Psoas muscle (tissue), 8 donors: ENCODE results near the gene GNB4. TPM values are rescaled to one million over a fixed set of nuclear protein-coding genes. Genes with fewer than 3 reads are reported as not detected.

ENCODE experiments used
- ATAC-seq, 4 donors: fragments of 200-7000 bp; cut with Tn5 transposase; one replicate each; pipeline ENCODE4 v1.9.1; 2020; ENCODE audit warnings: moderate library complexity in 3 of 4, mild to moderate bottlenecking in 2 of 4
- DNase-seq, 2 donors: peaks; one replicate each; pipeline ENCODE4 v3.0.0-alpha.2; 2020
- H3K27ac ChIP-seq: fragments of 200-600 bp; one replicate; pipeline ENCODE4 v1.8.0; 2022
- H3K27me3 ChIP-seq, 3 donors: fragments of 200-600 bp in 1 of 3; one replicate each; pipeline versions ENCODE4 v1.6.1 to v1.8.0; 2013 to 2022; ENCODE audit warnings: low read length in 2 of 3, mild to moderate bottlenecking in 2 of 3, moderate library complexity in 1 of 3; ENCODE audit not compliant: insufficient read depth in 3 of 3
- H3K36me3 ChIP-seq, 2 donors: fragments of 200-600 bp in 1 of 2; one replicate each; pipeline versions ENCODE4 v1.6.1 to v1.8.0; 2013 to 2022; ENCODE audit warnings: low read depth in 1 of 2, mild to moderate bottlenecking in 1 of 2, moderate library complexity in 1 of 2; ENCODE audit not compliant: insufficient read depth in 1 of 2
- H3K4me1 ChIP-seq: fragments of 200-600 bp; one replicate; pipeline ENCODE4 v1.8.0; 2022
- H3K4me3 ChIP-seq: fragments of 200-600 bp; one replicate; pipeline ENCODE4 v1.8.0; 2022; ENCODE audit warnings: mild to moderate bottlenecking
- H3K9me3 ChIP-seq: fragments of 200-600 bp; one replicate; pipeline ENCODE4 v1.8.0; 2022
- CTCF ChIP-seq: fragments of 200-600 bp; IDR thresholded peaks from one replicate; pipeline ENCODE4 v1.8.0; 2022; ENCODE audit warnings: antibody characterized with exemption
- WGBS, 3 donors: extraction: QIAGEN DNeasy Blood & Tissue Kit; methylation state at CpG; one replicate each; pipeline versions ENCODE4 v1.1.6 to v1.1.7; 2013; 5-methylcytosine and 5-hydroxymethylcytosine counted together
- intact Hi-C, 2 donors: fragments of 100-400 bp; cut with DNase I; formaldehyde crosslinking; loops; one replicate each; pipeline versions ENCODE4 v1.11.0 to v1.14.2; 2022
- long read RNA-seq, 2 donors: library from polyadenylated mRNA; unstranded; transcript quantifications; one replicate each; pipeline ENCODE4 v2.0.0, GENCODE V29; 2021
- polyA plus RNA-seq, 3 donors: library from polyadenylated mRNA; stranded (reverse); fragments of 200-250 nt; gene quantifications; one replicate each; pipeline ENCODE4 v1.2.3, GENCODE V29; 2013
- total RNA-seq, 4 donors: library from RNA; stranded (reverse); fragmentation: NEBNext Ultra II Directional in 2 of 4; extraction: Animal tissue kit (Norgen Biotek cat#: 25700) in 2 of 4; gene quantifications; one replicate each; pipeline versions ENCODE4 v1.2.1 to v1.2.4, GENCODE V29; 2021 to 2023
- donor health status: healthy with polysubstance abuse.
- donor health status: DM: no; HTN: no; CAD: no; lungs with moderate emphysema.
- donor health status: Bipolar disorder and iron deficiency.
- donor health status: healthy.
- donor health status: DM: yes; HTN: yes; CAD: no.
- donor health status: DM: no; HTN: no; CAD: no.
- donor health status: DM: no; HTN: no; CAD: no.
- donor health status: DM: yes; HTN: yes; CAD: no.

GNB4 gene
- 1 to 10 TPM; 2.9 to 6.5 (median 4.6) TPM for total RNA-seq
- polyA plus RNA-seq: 1 to 10 TPM in 2 of 3 donors, under 1 TPM in 1; 0.83 to 2.1 (median 1.3) TPM
- long read RNA-seq, donor 1, partial matches to known transcripts: 1 of 2 reads
- long read RNA-seq, donor 1, other reads (novel, unspliced or antisense): 1 of 2 reads
- long read RNA-seq, donor 2, full-length matches to known transcripts: 3 of 4 reads
- long read RNA-seq, donor 2, partial matches to known transcripts: 0 of 4 reads
- long read RNA-seq, donor 2, other reads (novel, unspliced or antisense): 1 of 4 reads

GRCh38 chr3:179451265-179452175 lies at the start of gene GNB4:
Gene GNB4, minus strand, starts transcription at chr3:179451470. Its CDS starts 25,270 bp downstream, at chr3:179426200.
- Histone ChIP-seq H3K27ac (peak within 1 kb of the TSS; percentile 80), H3K36me3 (no peaks in the 10 kb centered on the region), H3K4me1 (peaks cover 3% of the 10 kb centered on the region), H3K4me3 (peak within 1 kb of the TSS; percentile 73), H3K9me3 (no peaks in the 10 kb centered on the region), H3K27me3 (peaks cover 0 to 48% (median 0%) of the 10 kb centered on the region in 3 donors)
- TF ChIP-seq CTCF: no peak
- 2 to 7% (median 3%) methylated on average over 42 to 90 of the region's 90 CpGs for WGBS, 3 donors
- intact Hi-C loops: no loop called here
- DNase-seq: peak; percentile 80 to 83
- ATAC-seq: peak; percentile 72 to 90 (median 88)

- Histone ChIP-seq H3K36me3 (no peaks in the 10 kb centered on the region), H3K4me1 (no peaks in the 10 kb centered on the region), H3K4me3 (no peak overlapping the region), H3K27ac (no peak overlapping the region), H3K9me3 (peaks cover 40% of the 10 kb centered on the region), H3K27me3 (no peaks in the 10 kb centered on the region)
- intact Hi-C loops: no loop called here
- ATAC-seq: no peak
- no peak for DNase-seq
- TF ChIP-seq CTCF: no peak
These were observed 44.2 kb upstream of the GNB4 start for GRCh38 chr3:179495483-179495882.

- no peak overlapping the region for H3K27ac ChIP-seq
- H3K4me3 ChIP-seq: no peak overlapping the region
- no peak for TF ChIP-seq CTCF
- H3K9me3 ChIP-seq: peaks cover 40% of the 10 kb centered on the region
- DNase-seq: no peak
- H3K27me3 ChIP-seq: no peaks in the 10 kb centered on the region
- ATAC-seq: no peak
- intact Hi-C loops: loop anchor here in 1 of 2 donors (5.0 kb wide), 1 partner anchor 1274 kb away; no protein-coding TSS in a partner anchor
- no peaks in the 10 kb centered on the region for H3K36me3 ChIP-seq
- no peaks in the 10 kb centered on the region for H3K4me1 ChIP-seq
These were observed 42.0 kb upstream of the GNB4 start for GRCh38 chr3:179493260-179493659.

- intact Hi-C loops: no loop called here
- DNase-seq (no peak), ATAC-seq (no peak)
- H3K4me1 ChIP-seq: no peaks in the 10 kb centered on the region
- no peaks in the 10 kb centered on the region for H3K27me3 ChIP-seq
- no peak for TF ChIP-seq CTCF
- H3K36me3 ChIP-seq: no peaks in the 10 kb centered on the region
- no peak overlapping the region for H3K4me3 ChIP-seq
- no peak overlapping the region for H3K27ac ChIP-seq
- H3K9me3 ChIP-seq: peaks cover 5% of the 10 kb centered on the region
These were observed 36.9 kb upstream of the GNB4 start for GRCh38 chr3:179488213-179488612.
